Panc1 (cell line): ENCODE results near the gene TMPRSS6. TPM values are rescaled to one million over a fixed set of nuclear protein-coding genes. Genes with fewer than 3 reads are reported as not detected.

ENCODE experiments used
- ATAC-seq: fragments of 200-7000 bp; cut with Tn5 transposase; 2 replicates; pipeline ENCODE4 v1.9.1; 2020; ENCODE audit warnings: mild to moderate bottlenecking, moderate library complexity
- BruUV-seq: library from RNA; stranded (reverse); fragments of 400-500 nt; replicated peaks from 2 replicates; lab custom pipeline; 2021; lab: Mats Ljungman, UMichigan
- CTCF ChIA-PET: fragments of 300-600 bp; sonication (Branson Sonifier 250); formaldehyde crosslinking; loops from one replicate; lab custom pipeline; 2022; ENCODE audit warnings: antibody characterized with exemption; lab: Charles Lee
- POLR2A ChIA-PET: fragments of 300-600 bp; sonication (Branson Sonifier 250); formaldehyde crosslinking; loops from one replicate; lab custom pipeline; 2022; ENCODE audit warnings: antibody characterized with exemption; lab: Charles Lee
- DNase-seq: peaks from one replicate; pipeline ENCODE4 v3.0.0-alpha.2; 2010; ENCODE audit warnings: low read depth, low spot score
- H3K27ac ChIP-seq: 2 replicates; pipeline ENCODE4 v1.5.1; 2011; ENCODE audit warnings: mild to moderate bottlenecking, low read length, inconsistent platforms
- H3K27me3 ChIP-seq: fragments of 200-500 bp; sonication (Bioruptor generic); 2 replicates; pipeline ENCODE4 v1.6.0; 2014; ENCODE audit warnings: low read length, inconsistent platforms; ENCODE audit not compliant: control insufficient read depth, insufficient read depth
- H3K36me3 ChIP-seq: fragments of 200-500 bp; sonication (Bioruptor generic); 2 replicates; pipeline ENCODE4 v1.5.1; 2014; ENCODE audit warnings: inconsistent platforms, mild to moderate bottlenecking, low read length, moderate library complexity; ENCODE audit not compliant: control insufficient read depth, insufficient read depth
- H3K4me1 ChIP-seq: 2 replicates; pipeline ENCODE4 v1.5.1; 2011; ENCODE audit warnings: inconsistent platforms, mild to moderate bottlenecking, low read length, moderate library complexity; ENCODE audit not compliant: control insufficient read depth, insufficient read depth
- H3K4me3 ChIP-seq, 2 experiments: 2 replicates each; pipeline ENCODE4 v1.5.1; 2011 to 2012; ENCODE audit warnings: low read depth in 2 of 2, low read length in 2 of 2, mild to moderate bottlenecking in 2 of 2, inconsistent platforms in 1 of 2, moderate library complexity in 1 of 2
- H3K9me3 ChIP-seq: fragments of 200-500 bp; sonication (Bioruptor generic); 2 replicates; pipeline ENCODE4 v1.5.1; 2014; ENCODE audit warnings: low read depth, mild to moderate bottlenecking, inconsistent platforms, low read length, moderate library complexity; ENCODE audit not compliant: control insufficient read depth, insufficient read depth
- CTCF ChIP-seq: fragments of 450-650 bp; IDR thresholded peaks from 2 replicates; pipeline ENCODE4 v1.5.1; 2017; ENCODE audit warnings: mild to moderate bottlenecking
- POLR2AphosphoS5 ChIP-seq: IDR thresholded peaks from 2 replicates; pipeline ENCODE4 v1.6.1; 2012; ENCODE audit warnings: mild to moderate bottlenecking, low read depth, low read length, moderate library complexity
- REST ChIP-seq, 2 experiments: IDR thresholded peaks; 2 replicates each; pipeline ENCODE4 v1.6.1; 2011 to 2012; ENCODE audit warnings: low read depth in 2 of 2, control low read depth in 1 of 2, low read length in 1 of 2, mild to moderate bottlenecking in 1 of 2, moderate library complexity in 1 of 2; ENCODE audit not compliant: insufficient read depth in 1 of 2
- SIN3A ChIP-seq: IDR thresholded peaks from 2 replicates; pipeline ENCODE4 v1.6.1; 2012; ENCODE audit warnings: low read depth, mild to moderate bottlenecking, low read length, moderate library complexity, borderline replicate concordance; ENCODE audit not compliant: insufficient read depth
- TCF7L2 ChIP-seq: IDR thresholded peaks from 2 replicates; pipeline ENCODE4 v1.6.1; 2011; ENCODE audit warnings: mild to moderate bottlenecking, low read depth, low read length, inconsistent platforms
- in situ Hi-C: cut with HindIII; loops from 2 replicates; pipeline ENCODE4 v1.10.0; 2016; ENCODE audit warnings: low sequenced_read_pairs, low pct_unique_long_range_greater_than_20kb
- intact Hi-C: fragments of 100-400 bp; cut with micrococcal nuclease; formaldehyde crosslinking; loops from one replicate; pipeline ENCODE4 v1.10.0; 2022; ENCODE audit not compliant: unreplicated experiment
- total RNA-seq: library from RNA; stranded (reverse); gene quantifications from one replicate; pipeline ENCODE4 v1.2.1, GENCODE V29; 2021; ENCODE audit not compliant: unreplicated experiment

Gene TMPRSS6
- total RNA-seq, 1 experiment from 2014 or later = not detected

GRCh38 chr22:37092997-37093396 lies 16.5 kb downstream of the TMPRSS6 start:
- CTCF ChIA-PET = interaction anchor here (0.6 kb wide), 1 partner anchor 17 kb away, joined by 3 read pairs; no protein-coding TSS in a partner anchor
- in situ Hi-C loops = no loop called here
- POLR2A ChIA-PET = no interaction called here

DNA sequence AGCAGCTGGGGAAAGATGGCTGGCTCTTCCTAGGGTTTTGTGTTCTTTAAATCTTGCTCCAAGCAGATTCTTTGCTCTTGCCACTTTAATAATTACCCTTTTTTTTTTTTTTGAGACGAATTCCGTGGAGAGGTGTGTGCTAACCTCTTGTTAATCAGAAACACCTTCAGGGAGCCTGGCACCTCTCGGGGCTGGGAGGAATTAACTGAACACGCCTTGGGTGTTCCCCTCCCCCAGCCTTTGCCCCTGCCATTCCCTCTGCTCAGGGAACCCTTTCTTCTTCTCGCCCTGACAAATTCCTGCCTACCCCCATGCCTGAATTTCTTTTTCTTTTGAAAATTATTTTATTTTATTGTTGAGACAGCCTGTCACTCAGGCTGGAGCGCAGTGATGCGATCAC lies 17.5 kb downstream of the TMPRSS6 start:
- no peak overlapping the region for H3K4me3 ChIP-seq
- no peaks in the 10 kb centered on the region for H3K27me3 ChIP-seq
- DNase-seq = no peak
- H3K9me3 ChIP-seq = no peaks in the 10 kb centered on the region
- no peaks in the 10 kb centered on the region for H3K4me1 ChIP-seq
- BruUV-seq = no TSS peak
- POLR2A ChIA-PET = no interaction called here
- intact Hi-C loops = no loop called here
- CTCF ChIA-PET = no interaction called here
- in situ Hi-C loops = no loop called here
- no peak overlapping the region for H3K27ac ChIP-seq
- H3K36me3 ChIP-seq = no peaks in the 10 kb centered on the region
- no peak for ATAC-seq
- TF ChIP-seq REST (IDR thresholded peaks at IDR 0.05; ENCODE audit: insufficient read depth in 1 of 2, low read depth in 2 of 2, low read length in 1 of 2) = no peak
- TF ChIP-seq TCF7L2 = no peak
- no peak for TF ChIP-seq CTCF
- TF ChIP-seq SIN3A = no peak
- no peak for TF ChIP-seq POLR2AphosphoS5

More at GRCh38 chr22:37092997-37093396, 16.5 kb downstream of the TMPRSS6 start:
- H3K27me3 ChIP-seq = no peaks in the 10 kb centered on the region
- H3K36me3 ChIP-seq = no peaks in the 10 kb centered on the region
- ATAC-seq (no peak), DNase-seq (no peak)
- no peak overlapping the region for H3K4me3 ChIP-seq
- no peak overlapping the region for H3K27ac ChIP-seq
- no peaks in the 10 kb centered on the region for H3K4me1 ChIP-seq
- H3K9me3 ChIP-seq = no peaks in the 10 kb centered on the region
- TF ChIP-seq TCF7L2 (no peak), SIN3A (no peak), CTCF (no peak), POLR2AphosphoS5 (no peak)
- intact Hi-C loops = no loop called here
- no TSS peak for BruUV-seq
